HG02588 (cell line): ENCODE results near the gene LARGE1.

Experiments used
- ATAC-seq: cut with Tn5 transposase; IDR thresholded peaks from one replicate; pipeline ENCODE4 v1.9.1; 2021; ENCODE audit warnings: mild to moderate bottlenecking, moderate library complexity; ENCODE audit not compliant: unreplicated experiment

The LARGE1 gene

GRCh38 chr22:33914699-33915098, 5.6 kb downstream of the LARGE1 start:
- ATAC-seq: no peak

GRCh38 chr22:33914131-33914530, 6.1 kb downstream of the LARGE1 start:
- no peak for ATAC-seq

GRCh38 chr22:33913188-33913587, 7.1 kb downstream of the LARGE1 start:
- ATAC-seq: no peak

- no peak for ATAC-seq
Measured at GRCh38 chr22:33909911-33910310, 10.4 kb downstream of the LARGE1 start.

- ATAC-seq: no peak
Measured at GRCh38 chr22:33909075-33909458, 11.2 kb downstream of the LARGE1 start.

- no peak for ATAC-seq
Measured at GRCh38 chr22:33908171-33909074, 11.9 kb downstream of the LARGE1 start.

GRCh38 chr22:33906954-33907353, 13.3 kb downstream of the LARGE1 start:
- ATAC-seq: no peak

- ATAC-seq: no peak
Measured at GRCh38 chr22:33906475-33906874, 13.8 kb downstream of the LARGE1 start.

GRCh38 chr22:33903012-33903411, 17.3 kb downstream of the LARGE1 start:
- ATAC-seq: no peak

GRCh38 chr22:33902073-33902472, 18.2 kb downstream of the LARGE1 start:
- no peak for ATAC-seq

GRCh38 chr22:33898121-33898520, 22.2 kb downstream of the LARGE1 start:
- ATAC-seq: no peak

- ATAC-seq: no peak
Measured at GRCh38 chr22:33897448-33897835, 22.8 kb downstream of the LARGE1 start.

- ATAC-seq: no peak
Measured at GRCh38 chr22:33896575-33897447, 23.5 kb downstream of the LARGE1 start.

GRCh38 chr22:33896154-33896553, 24.1 kb downstream of the LARGE1 start:
- ATAC-seq: no peak

GRCh38 chr22:33895444-33895843, 24.8 kb downstream of the LARGE1 start:
- ATAC-seq: no peak

GRCh38 chr22:33894515-33894914, 25.8 kb downstream of the LARGE1 start:
- no peak for ATAC-seq

GRCh38 chr22:33894036-33894435, 26.2 kb downstream of the LARGE1 start:
- no peak for ATAC-seq

GRCh38 chr22:33893512-33893911, 26.8 kb downstream of the LARGE1 start:
- ATAC-seq: no peak

GRCh38 chr22:33891992-33892391, 28.3 kb downstream of the LARGE1 start:
- no peak for ATAC-seq

- ATAC-seq: no peak
Measured at GRCh38 chr22:33891455-33891854, 28.8 kb downstream of the LARGE1 start.

- ATAC-seq: no peak
Measured at GRCh38 chr22:33889748-33890147, 30.5 kb downstream of the LARGE1 start.

GRCh38 chr22:33888821-33889220, 31.5 kb downstream of the LARGE1 start:
- ATAC-seq: no peak
